DOHH2 (cell line): ENCODE measurements around the gene ARFRP1.

ENCODE experiments used
- H3F3A ChIP-seq: fragments of 200-600 bp; sonication (generic), shearing (Covaris generic); 2 replicates; pipeline ENCODE4 v1.6.0; 2016; ENCODE audit warnings: antibody characterized with exemption, mild to moderate bottlenecking; ENCODE audit not compliant: control insufficient read depth, insufficient read depth
- H3K27ac ChIP-seq: fragments of 200-600 bp; sonication (generic); 2 replicates; pipeline ENCODE4 v1.5.1; 2014; ENCODE audit warnings: low read depth, mild to moderate bottlenecking, low read length, moderate library complexity
- H3K27me3 ChIP-seq: fragments of 200-600 bp; sonication (generic); 2 replicates; pipeline ENCODE4 v1.6.1; 2014; ENCODE audit warnings: mild to moderate bottlenecking, low read length, mixed read lengths; ENCODE audit not compliant: control insufficient read depth
- H3K36me3 ChIP-seq: fragments of 200-600 bp; sonication (generic); 2 replicates; pipeline ENCODE4 v1.6.1; 2014; ENCODE audit warnings: mild to moderate bottlenecking, low read length, moderate library complexity, mixed read lengths; ENCODE audit not compliant: control insufficient read depth
- H3K4me1 ChIP-seq: fragments of 200-600 bp; sonication (generic); 2 replicates; pipeline ENCODE4 v1.6.1; 2014; ENCODE audit warnings: mild to moderate bottlenecking, low read length, mixed read lengths; ENCODE audit not compliant: control insufficient read depth
- H3K4me2 ChIP-seq: fragments of 200-600 bp; sonication (generic); 2 replicates; pipeline ENCODE4 v1.6.0; 2014; ENCODE audit warnings: mild to moderate bottlenecking, low read length, moderate library complexity
- H3K4me3 ChIP-seq: fragments of 200-600 bp; sonication (generic); 2 replicates; pipeline ENCODE4 v1.5.1; 2014; ENCODE audit warnings: mild to moderate bottlenecking, low read length, mixed read lengths
- H3K79me2 ChIP-seq: fragments of 200-600 bp; sonication (generic); 2 replicates; pipeline ENCODE4 v1.6.1; 2014; ENCODE audit warnings: mild to moderate bottlenecking, low read length, mixed read lengths; ENCODE audit not compliant: control insufficient read depth
- H3K9me2 ChIP-seq: fragments of 200-600 bp; sonication (generic); replicated peaks from 2 replicates; pipeline ENCODE4 v1.6.1; 2014; ENCODE audit warnings: mild to moderate bottlenecking, low read length, mixed read lengths; ENCODE audit not compliant: control insufficient read depth
- H3K9me3 ChIP-seq: fragments of 200-600 bp; sonication (generic); 2 replicates; pipeline ENCODE4 v1.6.1; 2014; ENCODE audit warnings: antibody characterized with exemption, low read length, mixed read lengths; ENCODE audit not compliant: control insufficient read depth, insufficient read depth
- H4K20me1 ChIP-seq: fragments of 200-600 bp; sonication (generic); 2 replicates; pipeline ENCODE4 v1.6.0; 2014; ENCODE audit warnings: low read depth, mild to moderate bottlenecking, antibody characterized with exemption, low read length, moderate library complexity; ENCODE audit not compliant: control insufficient read depth, insufficient read depth
- EZH2phosphoT487 ChIP-seq: fragments of 200-600 bp; sonication (generic); IDR thresholded peaks from 2 replicates; pipeline ENCODE4 v1.6.1; 2017; ENCODE audit warnings: borderline replicate concordance, mild to moderate bottlenecking, antibody characterized with exemption, low read length, moderate library complexity, mixed read lengths
- TF ChIP-seq, protein P1 (sequence below): fragments of 200-600 bp; sonication (generic); IDR thresholded peaks from one replicate; pipeline ENCODE4 v1.5.1; 2014; ENCODE audit warnings: antibody characterized with exemption, mild to moderate bottlenecking, low read depth, low read length; ENCODE audit not compliant: poor library complexity, severe bottlenecking

Gene ARFRP1

DNA sequence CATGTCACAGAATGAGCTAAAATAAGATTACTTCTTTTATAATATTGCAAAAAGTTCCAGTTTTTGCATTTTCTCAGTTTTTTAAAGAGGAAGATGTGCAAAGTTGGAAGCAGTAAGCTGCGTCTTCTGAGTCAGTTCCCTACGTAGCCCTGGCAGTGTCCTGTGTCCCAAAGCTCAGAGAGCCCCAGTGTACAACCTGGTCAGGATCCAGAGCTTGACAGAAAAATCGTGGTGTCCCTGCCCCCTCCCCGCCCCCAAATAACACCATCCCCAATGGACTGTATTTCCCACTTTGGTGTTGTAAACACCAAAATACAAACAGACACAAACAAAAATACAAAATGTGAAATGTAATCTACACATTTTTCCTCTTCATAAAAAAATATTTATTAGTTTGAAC, 36.4 kb upstream of the ARFRP1 start:
- Histone ChIP-seq H3K36me3 (no peaks in the 10 kb centered on the region), H3F3A (0 out of 2 replicates have a peak, but pooled peaks cover 4% of the 10 kb centered on the region), H3K4me1 (peaks cover 16% of the 10 kb centered on the region), H3K4me3 (no peak overlapping the region), H3K79me2 (no peaks in the 10 kb centered on the region), H3K27ac (no peak overlapping the region), H3K9me3 (no peaks in the 10 kb centered on the region), H3K4me2 (no peak overlapping the region), H4K20me1 (no peaks in the 10 kb centered on the region), H3K27me3 (no peaks in the 10 kb centered on the region), H3K9me2 (no peaks in the 10 kb centered on the region)
- TF ChIP-seq, protein P1, sequence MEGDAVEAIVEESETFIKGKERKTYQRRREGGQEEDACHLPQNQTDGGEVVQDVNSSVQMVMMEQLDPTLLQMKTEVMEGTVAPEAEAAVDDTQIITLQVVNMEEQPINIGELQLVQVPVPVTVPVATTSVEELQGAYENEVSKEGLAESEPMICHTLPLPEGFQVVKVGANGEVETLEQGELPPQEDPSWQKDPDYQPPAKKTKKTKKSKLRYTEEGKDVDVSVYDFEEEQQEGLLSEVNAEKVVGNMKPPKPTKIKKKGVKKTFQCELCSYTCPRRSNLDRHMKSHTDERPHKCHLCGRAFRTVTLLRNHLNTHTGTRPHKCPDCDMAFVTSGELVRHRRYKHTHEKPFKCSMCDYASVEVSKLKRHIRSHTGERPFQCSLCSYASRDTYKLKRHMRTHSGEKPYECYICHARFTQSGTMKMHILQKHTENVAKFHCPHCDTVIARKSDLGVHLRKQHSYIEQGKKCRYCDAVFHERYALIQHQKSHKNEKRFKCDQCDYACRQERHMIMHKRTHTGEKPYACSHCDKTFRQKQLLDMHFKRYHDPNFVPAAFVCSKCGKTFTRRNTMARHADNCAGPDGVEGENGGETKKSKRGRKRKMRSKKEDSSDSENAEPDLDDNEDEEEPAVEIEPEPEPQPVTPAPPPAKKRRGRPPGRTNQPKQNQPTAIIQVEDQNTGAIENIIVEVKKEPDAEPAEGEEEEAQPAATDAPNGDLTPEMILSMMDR, result no peak
- no peak for TF ChIP-seq EZH2phosphoT487

DNA sequence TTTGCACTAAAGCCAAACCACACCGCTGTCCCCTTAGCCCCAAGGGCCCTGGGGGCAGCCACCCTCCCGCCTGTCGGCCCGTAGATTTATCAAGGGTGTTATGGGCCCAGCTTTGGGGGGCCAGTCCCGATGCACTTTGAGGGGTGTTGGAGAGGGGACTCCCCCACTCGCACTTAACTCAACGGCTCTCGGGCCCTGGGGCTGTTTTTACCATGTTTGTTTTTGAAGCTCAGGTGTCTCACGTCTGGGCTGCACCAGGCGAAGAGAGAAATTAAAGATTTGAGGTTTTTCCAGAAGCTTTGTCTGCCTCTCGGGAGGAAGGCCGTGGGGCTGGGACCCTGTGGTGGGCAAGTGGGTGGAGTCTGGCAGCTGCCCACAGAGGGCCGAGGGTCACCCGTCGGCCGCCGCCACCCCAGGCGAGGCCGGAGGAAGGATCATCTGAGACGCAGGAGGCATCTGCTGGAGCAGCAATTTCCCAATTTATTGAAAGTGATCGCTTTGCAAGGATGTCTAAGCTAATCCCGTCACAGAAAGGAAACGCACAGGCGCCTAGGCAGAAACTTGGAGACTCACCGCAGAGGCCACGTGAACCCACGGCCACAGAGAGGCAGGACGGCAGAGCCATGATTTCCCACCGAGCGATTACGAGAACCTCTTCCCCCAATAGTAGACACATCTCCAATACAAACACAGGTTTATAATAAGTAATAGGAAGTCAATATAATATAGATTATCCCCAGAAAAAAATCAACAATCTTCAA, 35.6 kb upstream of the ARFRP1 start:
- Histone ChIP-seq H3K4me1 (peaks cover 24% of the 10 kb centered on the region), H4K20me1 (no peaks in the 10 kb centered on the region), H3K4me3 (no peak overlapping the region), H3K36me3 (no peaks in the 10 kb centered on the region), H3K9me3 (no peaks in the 10 kb centered on the region), H3K27me3 (no peaks in the 10 kb centered on the region), H3K27ac (no peak overlapping the region), H3K9me2 (no peaks in the 10 kb centered on the region), H3K79me2 (no peaks in the 10 kb centered on the region), H3K4me2 (no peak overlapping the region), H3F3A (0 out of 2 replicates have a peak, but pooled peaks cover 4% of the 10 kb centered on the region)
- TF ChIP-seq, protein P1, result no peak
- no peak for TF ChIP-seq EZH2phosphoT487

DNA sequence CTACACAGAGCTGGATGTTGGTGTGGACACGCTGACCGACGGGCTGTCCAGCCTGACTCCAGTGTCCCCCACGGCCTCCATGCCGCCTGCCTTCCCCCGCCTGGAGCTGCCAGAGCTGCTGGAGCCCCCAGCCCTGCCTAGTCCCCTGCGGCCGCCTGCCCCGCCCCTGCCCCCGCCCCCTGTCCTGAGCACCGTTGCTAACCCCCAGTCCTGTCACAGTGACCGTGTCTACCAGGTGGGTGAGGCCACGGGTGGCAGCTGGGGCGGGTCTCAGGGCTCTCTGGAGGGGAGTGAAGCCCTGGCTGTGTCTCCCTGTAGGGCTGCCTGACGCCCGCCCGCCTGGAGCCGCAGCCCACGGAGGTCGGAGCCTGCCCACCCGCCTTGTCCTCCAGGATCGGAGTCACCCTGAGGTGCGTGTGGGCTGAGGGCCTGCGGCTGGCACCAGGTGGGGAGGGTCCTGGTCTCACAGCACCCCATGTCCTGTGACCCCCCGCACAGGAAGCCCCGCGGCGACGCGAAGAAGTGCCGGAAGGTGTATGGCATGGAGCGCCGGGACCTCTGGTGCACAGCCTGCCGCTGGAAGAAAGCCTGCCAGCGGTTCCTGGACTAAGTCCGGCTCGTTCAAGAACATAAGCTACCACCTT, 34.7 kb upstream of the ARFRP1 start:
- Histone ChIP-seq H3K9me3 (no peaks in the 10 kb centered on the region), H3K27me3 (no peaks in the 10 kb centered on the region), H3K4me3 (no peak overlapping the region), H4K20me1 (no peaks in the 10 kb centered on the region), H3F3A (0 out of 2 replicates have a peak, but pooled peaks cover 4% of the 10 kb centered on the region), H3K27ac (no peak overlapping the region), H3K4me2 (no peak overlapping the region), H3K79me2 (no peaks in the 10 kb centered on the region), H3K9me2 (no peaks in the 10 kb centered on the region), H3K36me3 (no peaks in the 10 kb centered on the region), H3K4me1 (peaks cover 27% of the 10 kb centered on the region)
- TF ChIP-seq EZH2phosphoT487, result no peak
- TF ChIP-seq, protein P1, result no peak
